Large intestine (tissue), 3 donors: ENCODE measurements around the gene TMEM207. TPM values are rescaled to one million over a fixed set of nuclear protein-coding genes. Genes with fewer than 3 reads are reported as not detected.

ENCODE experiments used
- DNase-seq, 2 donors: peaks; one replicate each; pipeline versions ENCODE4 v3.0.0 to v3.0.0-alpha.2; 2013
- H3K27ac ChIP-seq: one replicate; pipeline ENCODE4 v1.5.1; 2013; ENCODE audit warnings: low read length
- H3K27me3 ChIP-seq: 2 replicates; pipeline ENCODE4 v1.6.1; 2013; ENCODE audit warnings: low read length; ENCODE audit not compliant: control insufficient read depth, insufficient read depth
- H3K36me3 ChIP-seq: 2 replicates; pipeline ENCODE4 v1.6.1; 2013; ENCODE audit warnings: low read length; ENCODE audit not compliant: control insufficient read depth, insufficient read depth
- H3K4me1 ChIP-seq: one replicate; pipeline ENCODE4 v1.6.1; 2013; ENCODE audit warnings: low read length; ENCODE audit not compliant: control insufficient read depth, insufficient read depth
- H3K4me3 ChIP-seq: one replicate; pipeline ENCODE4 v1.5.1; 2013; ENCODE audit warnings: low read length
- H3K9me3 ChIP-seq: one replicate; pipeline ENCODE4 v1.6.1; 2013; ENCODE audit warnings: mild to moderate bottlenecking, low read depth, low read length, moderate library complexity; ENCODE audit not compliant: control insufficient read depth
- WGBS: methylation state at CpG from one replicate; pipeline ENCODE4 v1.1.5; 2013; ENCODE audit warnings: low lambda C conversion rate; ENCODE audit not compliant: insufficient coverage; 5-methylcytosine and 5-hydroxymethylcytosine counted together
- polyA plus RNA-seq: library from polyadenylated mRNA; unstranded; fragments of 120-200 nt; gene quantifications from one replicate; pipeline ENCODE4 v1.2.1, GENCODE V29; 2013

The TMEM207 gene
- polyA plus RNA-seq, 1 donor = 2.9 TPM

DNA sequence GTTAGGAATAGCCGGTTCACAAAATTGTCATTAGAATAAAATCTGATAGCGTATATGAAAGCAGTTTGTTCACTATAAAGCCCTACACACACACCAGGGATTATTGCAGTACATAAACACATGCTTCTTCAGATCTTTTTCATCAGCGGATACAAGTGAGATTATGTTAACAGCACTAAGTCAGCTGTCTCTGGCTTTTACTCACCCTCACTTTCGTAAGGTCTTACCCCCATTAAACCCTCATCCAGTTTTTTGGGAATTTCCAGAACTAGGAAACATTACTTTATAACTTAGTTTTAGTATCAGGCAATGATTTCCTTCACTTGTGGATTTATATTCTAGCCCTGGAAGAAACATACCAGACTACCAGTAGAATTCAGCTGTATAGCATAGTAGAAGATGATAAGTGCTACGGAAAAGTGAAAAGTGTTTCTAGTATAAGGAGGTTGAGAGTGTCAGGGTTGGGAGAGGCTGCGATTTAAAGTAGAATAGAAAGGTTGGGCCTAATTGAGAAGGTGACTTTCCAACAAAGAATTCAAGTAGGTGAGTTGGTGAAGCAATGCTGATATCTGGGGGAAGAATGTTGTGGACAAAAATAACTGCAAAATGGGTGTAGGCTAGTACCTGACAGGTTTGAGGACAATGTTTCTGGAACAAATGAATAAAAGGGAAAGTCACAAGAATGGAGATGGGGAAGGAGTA lies 22.7 kb downstream of the TMEM207 start:
- Histone ChIP-seq H3K27me3 (no peaks in the 10 kb centered on the region), H3K27ac (no peak overlapping the region), H3K4me1 (no peaks in the 10 kb centered on the region), H3K36me3 (no peaks in the 10 kb centered on the region), H3K9me3 (no peaks in the 10 kb centered on the region), H3K4me3 (no peak overlapping the region)
- no peak for DNase-seq
- WGBS = 90% methylated on average over 3 of the region's 6 CpGs

- Histone ChIP-seq H3K27me3 (no peaks in the 10 kb centered on the region), H3K4me3 (no peak overlapping the region), H3K27ac (no peak overlapping the region), H3K4me1 (no peaks in the 10 kb centered on the region), H3K36me3 (no peaks in the 10 kb centered on the region), H3K9me3 (no peaks in the 10 kb centered on the region)
- WGBS = 100% methylated on average over 1 of the region's 1 CpG
- no peak for DNase-seq
These were observed 23.9 kb downstream of the TMEM207 start for GRCh38 chr3:190425833-190426232.

DNA sequence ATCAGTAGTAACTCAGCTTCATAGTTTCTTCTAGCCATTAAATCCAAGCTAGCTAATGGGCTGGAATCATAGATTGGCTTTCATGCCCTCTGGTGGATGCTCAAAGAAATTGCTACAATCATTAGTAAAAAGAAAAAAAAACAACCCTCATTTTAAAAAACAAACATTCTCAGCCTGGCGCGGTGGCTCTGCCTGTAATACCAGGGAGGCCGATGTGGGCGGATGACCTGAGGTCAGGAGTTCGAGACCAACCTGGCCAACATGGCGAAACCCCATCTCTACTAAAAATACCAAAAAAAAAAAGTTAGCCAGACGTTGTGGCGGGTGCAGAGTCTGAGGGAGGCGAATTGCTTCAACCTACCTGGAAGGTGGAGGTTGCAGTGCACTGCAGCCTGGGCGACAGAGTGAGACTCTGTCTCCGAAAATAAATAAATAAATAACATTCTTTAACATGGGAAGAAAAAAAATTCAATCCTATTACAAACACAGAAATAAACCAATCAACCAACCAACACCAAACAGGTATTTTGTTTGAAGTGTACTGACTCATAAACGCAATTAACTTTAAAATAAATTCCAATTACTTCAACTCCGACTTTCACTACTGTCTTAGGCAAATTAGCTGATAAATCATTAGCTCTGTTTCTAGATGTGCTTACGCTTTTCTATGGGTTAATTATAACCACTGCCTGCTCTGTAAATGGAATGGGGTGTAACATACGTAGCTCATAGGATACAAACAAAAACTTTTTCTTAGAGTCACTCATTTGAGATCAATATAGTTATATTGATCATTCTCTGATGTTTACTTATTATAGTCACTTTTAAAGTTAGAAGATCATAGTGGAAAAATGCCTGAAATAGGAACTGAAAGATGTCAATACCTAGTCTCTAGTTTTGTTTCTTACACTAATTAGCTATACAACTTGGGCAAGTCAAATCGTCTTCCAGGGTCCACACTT lies 24.9 kb downstream of the TMEM207 start:
- no peaks in the 10 kb centered on the region for H3K27me3 ChIP-seq
- H3K27ac ChIP-seq = no peak overlapping the region
- WGBS = 70% methylated on average over 4 of the region's 16 CpGs
- H3K36me3 ChIP-seq = no peaks in the 10 kb centered on the region
- no peaks in the 10 kb centered on the region for H3K4me1 ChIP-seq
- DNase-seq = peak; percentile 14 to 53
- H3K4me3 ChIP-seq = no peak overlapping the region
- H3K9me3 ChIP-seq = no peaks in the 10 kb centered on the region

GRCh38 chr3:190424108-190424477 lies 25.6 kb downstream of the TMEM207 start:
- Histone ChIP-seq H3K4me3 (no peak overlapping the region), H3K27me3 (no peaks in the 10 kb centered on the region), H3K4me1 (no peaks in the 10 kb centered on the region), H3K9me3 (no peaks in the 10 kb centered on the region), H3K27ac (no peak overlapping the region), H3K36me3 (no peaks in the 10 kb centered on the region)
- no CpG with 5 or more reads among the region's 2 CpGs for WGBS
- DNase-seq = no peak

GRCh38 chr3:190414297-190414696 lies 35.4 kb downstream of the TMEM207 start:
- no peak for DNase-seq
- H3K27me3 ChIP-seq = no peaks in the 10 kb centered on the region
- H3K27ac ChIP-seq = no peak overlapping the region
- no peaks in the 10 kb centered on the region for H3K9me3 ChIP-seq
- no peak overlapping the region for H3K4me3 ChIP-seq
- no peaks in the 10 kb centered on the region for H3K36me3 ChIP-seq
- no peaks in the 10 kb centered on the region for H3K4me1 ChIP-seq
- no CpG with 5 or more reads among the region's 3 CpGs for WGBS

DNA sequence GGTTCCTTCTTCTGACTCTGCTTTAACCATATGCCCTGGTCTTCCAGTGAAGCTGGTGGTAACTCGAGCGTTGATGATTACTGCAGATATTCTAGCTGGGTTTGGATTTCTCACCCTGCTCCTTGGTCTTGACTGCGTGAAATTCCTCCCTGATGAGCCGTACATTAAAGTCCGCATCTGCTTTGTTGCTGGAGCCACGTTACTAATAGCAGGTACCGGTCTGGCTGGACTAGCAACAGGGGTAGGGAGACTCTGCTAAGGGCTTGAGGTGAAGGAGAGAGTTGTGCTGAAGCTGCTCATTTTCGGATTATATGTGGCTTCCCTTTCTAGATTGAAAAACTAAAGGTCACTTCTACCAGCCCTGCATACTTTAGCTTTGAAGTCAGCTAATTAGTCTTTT lies 45.0 kb downstream of the TMEM207 start:
- Histone ChIP-seq H3K4me1 (no peaks in the 10 kb centered on the region), H3K27me3 (no peaks in the 10 kb centered on the region), H3K36me3 (no peaks in the 10 kb centered on the region), H3K27ac (no peak overlapping the region), H3K9me3 (no peaks in the 10 kb centered on the region), H3K4me3 (no peak overlapping the region)
- no peak for DNase-seq
- no CpG with 5 or more reads among the region's 8 CpGs for WGBS

DNA sequence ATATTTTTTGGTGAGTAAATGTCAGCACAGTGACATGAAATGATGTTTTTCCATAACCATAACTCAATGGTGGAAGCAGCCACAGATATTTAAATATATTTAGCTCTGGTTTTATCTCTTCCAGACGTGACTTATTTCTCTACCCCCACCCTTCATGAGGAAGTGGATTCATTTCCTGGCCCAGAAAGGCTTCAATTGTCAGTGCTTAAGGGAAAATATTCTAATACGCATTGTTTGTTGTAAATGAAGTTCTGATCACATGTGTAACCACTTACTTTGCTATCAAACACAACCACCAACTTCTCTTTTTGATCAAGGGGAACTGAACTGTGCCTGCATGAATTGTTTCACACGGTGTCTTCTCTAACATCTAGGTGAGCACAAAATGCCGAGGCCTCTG lies 47.7 kb downstream of the TMEM207 start:
- no peak for DNase-seq
- no peaks in the 10 kb centered on the region for H3K9me3 ChIP-seq
- H3K27ac ChIP-seq = no peak overlapping the region
- H3K4me3 ChIP-seq = no peak overlapping the region
- WGBS = no CpG with 5 or more reads among the region's 4 CpGs
- no peaks in the 10 kb centered on the region for H3K27me3 ChIP-seq
- H3K4me1 ChIP-seq = no peaks in the 10 kb centered on the region
- H3K36me3 ChIP-seq = no peaks in the 10 kb centered on the region

DNA sequence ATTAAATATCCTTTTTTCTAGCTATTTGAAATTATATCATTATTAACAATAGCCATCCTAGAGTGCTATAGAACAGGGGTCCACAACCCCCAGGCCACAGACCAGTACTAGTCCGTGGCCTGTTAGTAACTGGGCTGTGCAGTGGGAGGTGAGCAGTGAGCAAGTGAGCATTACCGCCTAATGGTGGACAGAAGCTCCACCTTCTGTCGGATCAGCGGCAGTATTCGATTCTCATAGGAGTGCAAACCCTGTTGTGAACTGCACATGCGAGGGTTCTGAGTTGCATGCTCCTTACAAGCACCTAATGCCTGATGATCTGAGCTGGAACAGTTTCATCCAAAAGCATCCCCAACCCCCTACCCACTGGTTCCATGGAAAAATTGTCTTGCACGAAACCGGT lies 50.0 kb downstream of the TMEM207 start:
- Histone ChIP-seq H3K27ac (no peak overlapping the region), H3K4me3 (no peak overlapping the region), H3K36me3 (no peaks in the 10 kb centered on the region), H3K4me1 (no peaks in the 10 kb centered on the region), H3K9me3 (no peaks in the 10 kb centered on the region), H3K27me3 (no peaks in the 10 kb centered on the region)
- WGBS = 100% methylated on average over 2 of the region's 8 CpGs
- no peak for DNase-seq

- no peaks in the 10 kb centered on the region for H3K36me3 ChIP-seq
- 83% methylated on average over 2 of the region's 4 CpGs for WGBS
- H3K4me1 ChIP-seq = no peaks in the 10 kb centered on the region
These were observed 51.8 kb downstream of the TMEM207 start for GRCh38 chr3:190397889-190398288.

DNA sequence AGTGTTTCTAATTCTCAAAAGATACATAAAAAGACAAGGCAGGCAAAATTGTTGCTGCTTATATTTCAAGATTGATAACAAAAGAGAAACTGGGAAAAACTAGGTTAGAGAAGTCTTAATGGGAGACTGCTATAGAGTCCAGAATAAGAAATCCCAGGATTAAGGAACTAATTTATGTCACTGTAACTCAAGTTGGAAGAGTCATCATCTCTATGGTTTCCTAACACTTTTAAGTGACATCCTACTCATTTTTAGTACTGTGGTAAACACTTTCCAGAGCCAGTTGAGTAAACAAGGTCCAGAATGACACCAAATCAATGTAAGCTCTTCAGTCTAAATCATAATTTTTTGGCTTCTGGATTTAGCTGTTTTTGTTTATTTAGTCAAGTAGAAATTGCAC lies 53.7 kb downstream of the TMEM207 start:
- Histone ChIP-seq H3K4me1 (no peaks in the 10 kb centered on the region), H3K27me3 (no peaks in the 10 kb centered on the region), H3K4me3 (no peak overlapping the region), H3K9me3 (no peaks in the 10 kb centered on the region), H3K36me3 (no peaks in the 10 kb centered on the region), H3K27ac (no peak overlapping the region)
- DNase-seq = no peak

More at GRCh38 chr3:190397889-190398288, 51.8 kb downstream of the TMEM207 start:
- H3K27ac ChIP-seq = no peak overlapping the region
- no peaks in the 10 kb centered on the region for H3K9me3 ChIP-seq
- H3K27me3 ChIP-seq = no peaks in the 10 kb centered on the region
- no peak for DNase-seq
- no peak overlapping the region for H3K4me3 ChIP-seq
